ENCODE results near the gene FADD. TPM values are rescaled to one million over a fixed set of nuclear protein-coding genes. Genes with fewer than 3 reads are reported as not detected.

Gene FADD
- polyA plus RNA-seq, 2 of the 4 experiments (the other 2 are of a cell fraction): 30.2 to 59.1 TPM

DNA sequence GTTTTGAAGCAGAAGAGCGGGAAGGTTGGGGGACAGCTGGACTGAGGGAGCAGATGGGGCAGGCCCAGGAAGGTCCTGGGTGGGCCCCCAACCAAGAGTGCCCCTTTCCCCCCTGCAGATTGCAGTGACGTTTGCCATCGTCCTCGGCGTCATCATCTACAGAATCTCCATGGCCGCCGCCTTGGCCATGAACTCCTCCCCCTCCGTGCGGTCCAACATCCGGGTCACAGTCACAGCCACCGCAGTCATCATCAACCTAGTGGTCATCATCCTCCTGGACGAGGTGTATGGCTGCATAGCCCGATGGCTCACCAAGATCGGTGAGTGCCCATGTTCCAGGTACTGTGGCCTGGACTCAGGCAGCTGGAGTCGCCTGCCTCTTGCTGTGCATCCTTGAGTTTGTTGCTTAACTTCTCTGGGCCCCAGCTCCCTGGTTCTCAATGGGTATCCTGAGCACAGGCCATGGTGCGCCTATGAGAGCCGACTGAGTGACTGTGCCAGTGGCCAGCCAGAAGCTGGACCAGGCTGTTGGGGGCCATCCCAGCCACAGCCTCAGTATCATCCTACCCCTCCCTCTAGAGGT, 42.0 kb upstream of the FADD start:
- peak overlapping the region in 1 of 2 experiments; percentile 68; a peak in 3 of 6 replicates for H3K27ac ChIP-seq
- peaks cover 27% of the 10 kb centered on the region for H3K4me1 ChIP-seq
- TF ChIP-seq HES2 (IDR thresholded peaks at IDR 0.05) (no peak), ZFP36 (IDR thresholded peaks at IDR 0.05; ENCODE audit: borderline replicate concordance, partially characterized antibody) (peak; percentile 47), ZC3H11A (IDR thresholded peaks at IDR 0.05) (no peak), RCOR1 (IDR thresholded peaks at IDR 0.05; ENCODE audit: low read depth, low read length) (no peak)
- H3K4me2 ChIP-seq: no peak overlapping the region
- ATAC-seq (no peak), FAIRE-seq (no peak), DNase-seq (ENCODE audit: low read depth in 1 of 2, low spot score in 1 of 2) (no peak)
- H3K4me3 ChIP-seq: no peak overlapping the region
- ChIA-PET POLR2A (no interaction called here), CTCF (interaction anchor here (1.3 to 2.3 kb wide), 4 partner anchors 10 to 35 kb away, joined by 3 to 7 read pairs (median 4); no protein-coding TSS in a partner anchor)
- 96% methylated on average over 14 of the region's 17 CpGs for WGBS (ENCODE audit: missing lambda C conversion rate)
- H3K9me3 ChIP-seq: no peaks in the 10 kb centered on the region

DNA sequence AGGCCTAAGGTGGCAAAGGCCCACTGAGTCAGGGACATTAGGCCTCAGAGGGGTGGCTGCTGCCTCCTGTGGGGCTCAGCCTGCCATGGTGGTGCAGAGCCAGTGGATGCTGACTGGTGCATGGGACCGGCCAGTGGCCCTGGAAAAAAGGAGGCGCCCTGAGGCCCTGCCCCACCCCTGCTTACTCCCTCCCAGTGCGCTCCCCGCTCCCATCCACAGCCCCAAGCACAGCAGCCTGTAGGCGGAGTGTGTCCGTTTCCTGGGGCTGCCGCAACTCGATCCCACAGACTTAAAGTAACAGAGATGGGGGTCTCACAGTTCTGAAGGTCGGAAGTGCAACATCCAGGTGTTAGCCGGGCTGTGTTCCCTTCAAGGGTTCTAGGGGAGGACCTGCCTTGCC, 38.4 kb upstream of the FADD start:
- no peak for DNase-seq (ENCODE audit: low read depth in 1 of 2, low spot score in 1 of 2)
- ChIA-PET CTCF (interaction anchor here (0.5 kb wide), 1 partner anchor 60 kb away, joined by 4 read pairs; no protein-coding TSS in a partner anchor), POLR2A (no interaction called here)
- Histone ChIP-seq H3K4me3 (no peak overlapping the region), H3K27ac (no peak overlapping the region), H3K4me1 (peaks cover 13% of the 10 kb centered on the region), H3K4me2 (no peak overlapping the region), H3K9me3 (no peaks in the 10 kb centered on the region)
- WGBS (ENCODE audit: missing lambda C conversion rate): 88% methylated on average over 10 of the region's 10 CpGs
- FAIRE-seq: no peak
- TF ChIP-seq RCOR1 (IDR thresholded peaks at IDR 0.05; ENCODE audit: low read depth, low read length) (no peak), EP300 (IDR thresholded peaks at IDR 0.05) (no peak), FOSB (CRISPR knock-in tag; IDR thresholded peaks at IDR 0.05) (no peak), GATA3 (IDR thresholded peaks at IDR 0.05; ENCODE audit: borderline replicate concordance) (no peak), BHLHE40 (IDR thresholded peaks at IDR 0.05; ENCODE audit: low read depth, low read length) (no peak), HOXB5 (CRISPR knock-in tag; IDR thresholded peaks at IDR 0.05) (no peak), PHF8 (IDR thresholded peaks at IDR 0.05; ENCODE audit: borderline replicate concordance, low read depth) (no peak), MAFK (IDR thresholded peaks at IDR 0.05; ENCODE audit: partially characterized antibody) (no peak)
- TF ChIP-seq, protein P1, sequence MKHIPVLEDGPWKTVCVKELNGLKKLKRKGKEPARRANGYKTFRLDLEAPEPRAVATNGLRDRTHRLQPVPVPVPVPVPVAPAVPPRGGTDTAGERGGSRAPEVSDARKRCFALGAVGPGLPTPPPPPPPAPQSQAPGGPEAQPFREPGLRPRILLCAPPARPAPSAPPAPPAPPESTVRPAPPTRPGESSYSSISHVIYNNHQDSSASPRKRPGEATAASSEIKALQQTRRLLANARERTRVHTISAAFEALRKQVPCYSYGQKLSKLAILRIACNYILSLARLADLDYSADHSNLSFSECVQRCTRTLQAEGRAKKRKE (CRISPR knock-in tag; IDR thresholded peaks at IDR 0.05; ENCODE audit: low read depth): no peak
- no peak for ATAC-seq

DNA sequence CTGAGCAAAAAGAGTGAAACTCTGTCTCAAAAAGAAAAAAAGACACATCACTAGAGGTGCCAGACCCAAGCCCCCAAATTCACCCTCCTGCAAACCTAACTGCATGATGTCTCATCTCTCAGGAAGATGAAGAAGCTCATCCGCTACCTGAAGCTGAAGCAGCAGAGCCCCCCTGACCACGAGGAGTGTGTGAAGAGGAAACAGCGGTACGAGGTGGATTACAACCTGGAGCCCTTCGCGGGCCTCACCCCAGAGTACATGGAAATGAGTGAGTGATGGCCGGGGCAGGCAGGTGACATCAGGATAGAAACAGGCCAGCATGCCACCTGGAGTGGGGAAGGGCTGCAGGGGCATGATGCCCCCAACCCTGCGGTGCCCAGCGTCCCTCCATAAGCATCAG, 36.0 kb upstream of the FADD start:
- Histone ChIP-seq H3K9me3 (no peaks in the 10 kb centered on the region), H3K4me2 (no peak overlapping the region), H3K4me3 (no peak overlapping the region), H3K4me1 (no peaks in the 10 kb centered on the region), H3K27ac (no peak overlapping the region)
- DNase-seq (ENCODE audit: low read depth in 1 of 2, low spot score in 1 of 2) (no peak), FAIRE-seq (no peak), ATAC-seq (no peak)
- ChIA-PET POLR2A (no interaction called here), CTCF (interaction anchor here (1.1 to 1.6 kb wide), 6 partner anchors 9 to 224 kb away, joined by 3 to 4 read pairs (median 4); no protein-coding TSS in a partner anchor)
- no peak for TF ChIP-seq BHLHE40 (IDR thresholded peaks at IDR 0.05; ENCODE audit: low read depth, low read length)
- TF ChIP-seq, protein P2, sequence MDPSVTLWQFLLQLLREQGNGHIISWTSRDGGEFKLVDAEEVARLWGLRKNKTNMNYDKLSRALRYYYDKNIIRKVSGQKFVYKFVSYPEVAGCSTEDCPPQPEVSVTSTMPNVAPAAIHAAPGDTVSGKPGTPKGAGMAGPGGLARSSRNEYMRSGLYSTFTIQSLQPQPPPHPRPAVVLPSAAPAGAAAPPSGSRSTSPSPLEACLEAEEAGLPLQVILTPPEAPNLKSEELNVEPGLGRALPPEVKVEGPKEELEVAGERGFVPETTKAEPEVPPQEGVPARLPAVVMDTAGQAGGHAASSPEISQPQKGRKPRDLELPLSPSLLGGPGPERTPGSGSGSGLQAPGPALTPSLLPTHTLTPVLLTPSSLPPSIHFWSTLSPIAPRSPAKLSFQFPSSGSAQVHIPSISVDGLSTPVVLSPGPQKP (IDR thresholded peaks at IDR 0.05; ENCODE audit: low read depth, low read length): no peak
- TF ChIP-seq JUNB (IDR thresholded peaks at IDR 0.05): no peak
- TF ChIP-seq RCOR1 (IDR thresholded peaks at IDR 0.05; ENCODE audit: low read depth, low read length): no peak
- no peak for TF ChIP-seq PBX3 (IDR thresholded peaks at IDR 0.05)
- no peak for TF ChIP-seq CBX8 (IDR thresholded peaks at IDR 0.05)
- no peak for TF ChIP-seq NR3C1 (IDR thresholded peaks at IDR 0.05)
- no peak for TF ChIP-seq FOXS1 (CRISPR knock-in tag; IDR thresholded peaks at IDR 0.05)
- no peak for TF ChIP-seq FOSB (CRISPR knock-in tag; IDR thresholded peaks at IDR 0.05)
- TF ChIP-seq ZFP36 (IDR thresholded peaks at IDR 0.05; ENCODE audit: borderline replicate concordance, partially characterized antibody): no peak
- TF ChIP-seq HMGXB4 (CRISPR knock-in tag; IDR thresholded peaks at IDR 0.05; ENCODE audit: borderline replicate concordance): no peak
- no peak for TF ChIP-seq SMC3 (IDR thresholded peaks at IDR 0.05)
- 83% methylated on average over 7 of the region's 9 CpGs for WGBS (ENCODE audit: missing lambda C conversion rate)

All from A549 (cell line).